NCI-H2196 treated with DMSO at 0.1 percent for 48 hours (cell line): ENCODE data around the gene MRC2.
"Not testable (repeated sequence)": the region's sequence is repeated elsewhere in the genome, so short reads cannot be mapped to it uniquely, and the experiment has no call there.

Experiments
- DNase-seq: peaks from one replicate; lab custom pipeline; 2025; ENCODE audit not compliant: unreplicated experiment; lab: John Stamatoyannopoulos, UW

Gene MRC2

GRCh38 chr17:62613095-62613494 lies 14.4 kb upstream of the MRC2 start:
- not testable (repeated sequence) for DNase-seq

GRCh38 chr17:62614142-62614541 lies 13.3 kb upstream of the MRC2 start:
- DNase-seq = no peak

- DNase-seq = no peak
These were observed 12.0 kb upstream of the MRC2 start for GRCh38 chr17:62615503-62615902.

GRCh38 chr17:62616993-62617893 lies 10.2 kb upstream of the MRC2 start:
- DNase-seq = no peak

GRCh38 chr17:62617894-62618472 lies 9.5 kb upstream of the MRC2 start:
- no peak for DNase-seq

- DNase-seq = no peak
These were observed 8.6 kb upstream of the MRC2 start for GRCh38 chr17:62618647-62619416.

- no peak for DNase-seq
These were observed 7.9 kb upstream of the MRC2 start for GRCh38 chr17:62619417-62620155.

GRCh38 chr17:62621223-62621622 lies 6.2 kb upstream of the MRC2 start:
- DNase-seq = no peak

GRCh38 chr17:62625184-62625869 lies 2.1 kb upstream of the MRC2 start:
- no peak for DNase-seq

GRCh38 chr17:62625870-62626200 lies 1.6 kb upstream of the MRC2 start:
- no peak for DNase-seq

GRCh38 chr17:62626719-62627218 lies 701 bp upstream of the MRC2 start:
- no peak for DNase-seq

GRCh38 chr17:62627904-62628633 lies 599 bp downstream of the MRC2 start:
- no peak for DNase-seq

- DNase-seq = no peak
These were observed 1.5 kb downstream of the MRC2 start for GRCh38 chr17:62628831-62629555.

GRCh38 chr17:62629556-62630364 lies 2.3 kb downstream of the MRC2 start:
- DNase-seq = no peak

GRCh38 chr17:62630365-62631085 lies 3.1 kb downstream of the MRC2 start:
- no peak for DNase-seq

- no peak for DNase-seq
These were observed 3.8 kb downstream of the MRC2 start for GRCh38 chr17:62631086-62631935.
